ENCODE data around the gene CDC25B. TPM values are rescaled to one million over a fixed set of nuclear protein-coding genes. Genes with fewer than 3 reads are reported as not detected.

The CDC25B gene
- total and polyA plus RNA-seq, 2 of the 13 experiments (the other 11 are each of a cell fraction or from before 2014, with no cell fraction given), result 14.5 to 19.4 TPM

DNA sequence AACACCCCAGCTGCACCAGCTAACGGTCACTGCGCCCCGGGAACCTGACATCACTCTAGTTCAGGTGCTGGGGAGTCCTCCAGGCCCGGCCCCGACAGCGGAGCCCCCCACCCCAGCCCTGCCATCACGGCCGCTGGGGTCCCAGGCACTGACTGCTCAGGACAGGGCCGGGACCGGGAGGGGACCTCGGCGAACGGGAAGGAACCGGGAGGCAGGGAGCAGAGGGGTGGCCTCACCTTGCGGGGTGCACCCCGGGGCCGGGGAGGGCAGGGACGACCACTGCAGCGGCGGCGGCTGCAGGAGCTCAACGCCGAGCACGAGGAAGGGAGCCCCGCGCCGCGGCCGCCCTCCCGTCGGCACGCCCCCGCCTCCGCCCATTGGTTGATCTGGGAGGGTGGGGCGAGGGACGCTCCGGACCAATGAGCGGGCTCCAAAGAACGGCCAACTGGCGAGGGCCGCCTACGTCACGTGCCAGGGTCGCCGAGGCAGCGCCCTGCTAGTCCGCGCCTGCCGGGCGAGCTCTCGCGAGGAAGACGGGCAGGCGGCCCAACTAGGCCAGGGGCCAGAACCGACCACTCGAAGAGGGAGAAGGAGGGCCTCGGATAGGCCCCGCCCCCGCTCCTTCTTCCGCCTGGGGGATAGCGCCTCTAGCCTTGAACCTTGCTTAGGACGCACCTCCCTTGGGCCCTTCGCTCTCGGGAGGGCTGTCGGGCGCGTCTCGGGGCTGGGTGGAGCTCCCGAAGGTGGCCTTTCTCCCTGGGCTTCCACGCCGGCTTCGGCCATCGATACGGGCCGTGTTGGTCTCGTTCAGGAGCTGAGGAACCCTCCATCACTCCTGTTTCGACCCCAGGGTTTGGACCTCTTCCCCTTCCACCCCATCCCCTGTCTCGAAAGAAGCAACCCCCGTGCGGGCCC lies 28.4 kb upstream of the CDC25B start, which contains the start of gene ADISSP (continued):
- TF ChIP-seq MYC (CRISPR knock-in tag; IDR thresholded peaks at IDR 0.05; ENCODE audit: borderline replicate concordance), result peak; percentile 98
- peak; percentile 73; the same call in 1 of the 2 replicates for TF ChIP-seq HNRNPL (IDR thresholded peaks at IDR 0.05; ENCODE audit: low read depth, low read length)
- peak; percentile 67; the same call in 1 of the 2 replicates for TF ChIP-seq MTA1 (CRISPR knock-in tag; IDR thresholded peaks at IDR 0.05; ENCODE audit: borderline replicate concordance)
- TF ChIP-seq GATAD2A (CRISPR knock-in tag; IDR thresholded peaks at IDR 0.05), result peak; percentile 48
- peak; percentile 83; the same call in 1 of the 2 replicates for TF ChIP-seq ATAD3A (CRISPR knock-in tag; IDR thresholded peaks at IDR 0.05)
- peak; percentile 83 for TF ChIP-seq ZSCAN31 (CRISPR knock-in tag; IDR thresholded peaks at IDR 0.05; ENCODE audit: low read depth)
- TF ChIP-seq HMGA1 (CRISPR knock-in tag; conservative IDR thresholded peaks at IDR 0.05), result no peak
- TF ChIP-seq, protein P1, sequence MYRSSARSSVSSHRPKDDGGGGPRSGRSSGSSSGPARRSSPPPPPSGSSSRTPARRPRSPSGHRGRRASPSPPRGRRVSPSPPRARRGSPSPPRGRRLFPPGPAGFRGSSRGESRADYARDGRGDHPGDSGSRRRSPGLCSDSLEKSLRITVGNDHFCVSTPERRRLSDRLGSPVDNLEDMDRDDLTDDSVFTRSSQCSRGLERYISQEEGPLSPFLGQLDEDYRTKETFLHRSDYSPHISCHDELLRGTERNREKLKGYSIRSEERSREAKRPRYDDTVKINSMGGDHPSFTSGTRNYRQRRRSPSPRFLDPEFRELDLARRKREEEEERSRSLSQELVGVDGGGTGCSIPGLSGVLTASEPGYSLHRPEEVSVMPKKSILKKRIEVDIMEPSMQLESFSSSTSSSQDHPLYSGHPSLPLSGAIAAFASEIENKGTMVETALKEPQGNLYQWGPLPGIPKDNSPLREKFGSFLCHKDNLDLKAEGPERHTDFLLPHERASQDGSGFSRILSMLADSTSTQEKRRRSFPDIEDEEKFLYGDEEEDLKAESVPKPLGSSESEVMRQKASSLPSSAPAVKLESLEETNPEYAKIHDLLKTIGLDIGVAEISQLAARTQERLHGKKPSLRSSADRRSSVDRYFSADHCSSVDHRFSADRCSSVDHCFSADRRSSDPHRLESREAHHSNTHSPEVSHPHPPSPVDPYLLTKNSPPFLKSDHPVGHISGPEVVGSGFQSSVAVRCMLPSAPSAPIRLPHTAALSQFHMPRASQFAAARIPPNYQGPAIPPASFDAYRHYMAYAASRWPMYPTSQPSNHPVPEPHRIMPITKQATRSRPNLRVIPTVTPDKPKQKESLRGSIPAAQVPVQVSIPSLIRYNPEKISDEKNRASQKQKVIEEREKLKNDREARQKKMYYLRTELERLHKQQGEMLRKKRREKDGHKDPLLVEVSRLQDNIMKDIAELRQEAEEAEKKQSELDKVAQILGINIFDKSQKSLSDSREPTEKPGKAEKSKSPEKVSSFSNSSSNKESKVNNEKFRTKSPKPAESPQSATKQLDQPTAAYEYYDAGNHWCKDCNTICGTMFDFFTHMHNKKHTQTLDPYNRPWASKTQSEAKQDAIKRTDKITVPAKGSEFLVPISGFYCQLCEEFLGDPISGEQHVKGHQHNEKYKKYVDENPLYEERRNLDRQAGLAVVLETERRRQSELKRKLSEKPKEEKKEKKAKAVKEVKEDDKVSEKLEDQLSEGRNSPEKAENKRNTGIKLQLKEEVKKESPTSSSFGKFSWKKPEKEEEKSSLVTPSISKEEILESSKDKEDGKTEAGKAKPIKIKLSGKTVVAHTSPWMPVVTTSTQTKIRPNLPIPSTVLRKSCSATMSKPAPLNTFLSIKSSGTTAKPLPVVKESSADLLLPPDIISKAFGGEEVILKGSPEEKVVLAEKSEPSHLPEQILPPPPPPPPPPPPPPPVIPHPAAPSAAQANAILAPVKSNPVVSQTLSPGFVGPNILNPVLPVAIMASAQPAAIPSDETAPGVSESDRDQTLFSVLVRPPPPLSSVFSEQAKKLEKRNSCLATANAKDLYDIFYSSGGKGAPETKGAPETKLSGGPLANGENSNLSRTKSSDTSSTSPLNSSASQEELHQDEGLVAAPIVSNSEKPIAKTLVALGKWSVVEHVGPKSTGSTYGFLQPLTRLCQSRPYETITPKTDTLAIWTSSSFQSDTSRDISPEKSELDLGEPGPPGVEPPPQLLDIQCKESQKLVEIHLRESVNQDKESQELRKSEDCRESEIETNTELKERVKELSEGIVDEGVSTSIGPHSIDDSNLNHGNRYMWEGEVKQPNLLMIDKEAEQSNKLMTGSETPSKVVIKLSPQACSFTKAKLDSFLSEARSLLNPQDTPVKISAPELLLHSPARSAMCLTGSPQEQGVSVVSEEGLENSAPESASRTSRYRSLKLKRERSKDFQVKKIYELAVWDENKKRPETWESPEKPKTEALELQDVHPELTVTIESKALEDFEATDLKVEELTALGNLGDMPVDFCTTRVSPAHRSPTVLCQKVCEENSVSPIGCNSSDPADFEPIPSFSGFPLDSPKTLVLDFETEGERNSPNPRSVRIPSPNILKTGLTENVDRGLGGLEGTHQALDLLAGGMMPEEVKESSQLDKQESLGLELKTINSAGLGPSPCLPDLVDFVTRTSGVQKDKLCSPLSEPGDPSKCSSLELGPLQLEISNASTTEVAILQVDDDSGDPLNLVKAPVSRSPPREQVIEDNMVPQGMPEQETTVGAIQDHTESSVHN (CRISPR knock-in tag; IDR thresholded peaks at IDR 0.05), result peak; percentile 75; the same call in 1 of the 2 replicates
- TF ChIP-seq, protein P2, sequence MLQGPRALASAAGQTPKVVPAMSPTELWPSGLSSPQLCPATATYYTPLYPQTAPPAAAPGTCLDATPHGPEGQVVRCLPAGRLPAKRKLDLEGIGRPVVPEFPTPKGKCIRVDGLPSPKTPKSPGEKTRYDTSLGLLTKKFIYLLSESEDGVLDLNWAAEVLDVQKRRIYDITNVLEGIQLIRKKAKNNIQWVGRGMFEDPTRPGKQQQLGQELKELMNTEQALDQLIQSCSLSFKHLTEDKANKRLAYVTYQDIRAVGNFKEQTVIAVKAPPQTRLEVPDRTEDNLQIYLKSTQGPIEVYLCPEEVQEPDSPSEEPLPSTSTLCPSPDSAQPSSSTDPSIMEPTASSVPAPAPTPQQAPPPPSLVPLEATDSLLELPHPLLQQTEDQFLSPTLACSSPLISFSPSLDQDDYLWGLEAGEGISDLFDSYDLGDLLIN (CRISPR knock-in tag; IDR thresholded peaks at IDR 0.05; ENCODE audit: borderline replicate concordance), result peak; percentile 80; the same call in 1 of the 2 replicates
- no peak for TF ChIP-seq ZBTB3 (CRISPR knock-in tag; IDR thresholded peaks at IDR 0.05; ENCODE audit: borderline replicate concordance, low read depth)
- TF ChIP-seq MATR3 (CRISPR knock-in tag; IDR thresholded peaks at IDR 0.05), result peak; percentile 94
- no peak for TF ChIP-seq ZBTB21 (CRISPR knock-in tag; IDR thresholded peaks at IDR 0.05)
- TF ChIP-seq RCOR2 (CRISPR knock-in tag; IDR thresholded peaks at IDR 0.05), result no peak
- peak; percentile 97 for TF ChIP-seq RNF2 (conservative IDR thresholded peaks at IDR 0.05; ENCODE audit: low read depth)
- TF ChIP-seq, protein P3, sequence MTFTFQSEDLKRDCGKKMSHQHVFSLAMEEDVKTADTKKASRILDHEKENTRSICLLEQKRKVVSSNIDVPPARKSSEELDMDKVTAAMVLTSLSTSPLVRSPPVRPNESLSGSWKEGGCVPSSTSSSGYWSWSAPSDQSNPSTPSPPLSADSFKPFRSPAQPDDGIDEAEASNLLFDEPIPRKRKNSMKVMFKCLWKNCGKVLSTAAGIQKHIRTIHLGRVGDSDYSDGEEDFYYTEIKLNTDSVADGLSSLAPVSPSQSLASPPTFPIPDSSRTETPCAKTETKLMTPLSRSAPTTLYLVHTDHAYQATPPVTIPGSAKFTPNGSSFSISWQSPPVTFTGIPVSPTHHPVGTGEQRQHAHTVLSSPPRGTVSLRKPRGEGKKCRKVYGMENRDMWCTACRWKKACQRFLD (CRISPR knock-in tag; IDR thresholded peaks at IDR 0.05; ENCODE audit: borderline replicate concordance), result peak; percentile 96
- TF ChIP-seq, protein P4, sequence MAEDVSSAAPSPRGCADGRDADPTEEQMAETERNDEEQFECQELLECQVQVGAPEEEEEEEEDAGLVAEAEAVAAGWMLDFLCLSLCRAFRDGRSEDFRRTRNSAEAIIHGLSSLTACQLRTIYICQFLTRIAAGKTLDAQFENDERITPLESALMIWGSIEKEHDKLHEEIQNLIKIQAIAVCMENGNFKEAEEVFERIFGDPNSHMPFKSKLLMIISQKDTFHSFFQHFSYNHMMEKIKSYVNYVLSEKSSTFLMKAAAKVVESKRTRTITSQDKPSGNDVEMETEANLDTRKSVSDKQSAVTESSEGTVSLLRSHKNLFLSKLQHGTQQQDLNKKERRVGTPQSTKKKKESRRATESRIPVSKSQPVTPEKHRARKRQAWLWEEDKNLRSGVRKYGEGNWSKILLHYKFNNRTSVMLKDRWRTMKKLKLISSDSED (CRISPR knock-in tag; IDR thresholded peaks at IDR 0.05), result no peak; the same call in 1 of the 2 replicates
- TF ChIP-seq ZNF564 (CRISPR knock-in tag; IDR thresholded peaks at IDR 0.05), result peak; percentile 88

All from HepG2 (cell line).